GM18499 (cell line): ENCODE results near the gene ZNF200.
"Not testable (repeated sequence)": the region's sequence is repeated elsewhere in the genome, so short reads cannot be mapped to it uniquely, and the experiment has no call there.

Source experiments
- ATAC-seq: cut with Tn5 transposase; IDR thresholded peaks from one replicate; pipeline ENCODE4 v1.9.1; 2021; ENCODE audit warnings: moderate number of reproducible peaks; ENCODE audit not compliant: insufficient read depth, unreplicated experiment

ZNF200 gene

GRCh38 chr16:3182293-3182607 lies 52.7 kb downstream of the ZNF200 start:
- ATAC-seq: not testable (repeated sequence)

DNA sequence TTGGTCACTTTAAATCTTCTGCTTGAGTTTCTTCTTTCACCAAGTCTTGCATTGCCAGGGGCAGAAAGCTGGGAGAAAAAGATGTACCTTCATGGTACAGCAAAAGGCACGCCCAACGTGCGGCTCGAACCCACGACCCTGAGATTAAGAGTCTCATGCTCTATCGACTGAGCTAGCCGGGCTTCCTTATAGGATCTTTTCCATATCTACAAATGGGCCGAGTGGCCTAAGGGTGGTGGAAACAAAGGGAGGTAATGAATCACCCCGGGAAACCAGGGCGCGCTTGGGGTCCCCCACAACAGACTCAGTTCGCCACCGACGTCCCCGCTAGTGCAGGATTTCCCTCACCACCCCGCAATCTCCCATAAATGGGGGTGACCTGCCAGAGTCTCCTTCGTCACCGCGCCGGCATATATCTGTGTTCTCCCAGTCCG lies 54.5 kb downstream of the ZNF200 start:
- ATAC-seq: no peak

DNA sequence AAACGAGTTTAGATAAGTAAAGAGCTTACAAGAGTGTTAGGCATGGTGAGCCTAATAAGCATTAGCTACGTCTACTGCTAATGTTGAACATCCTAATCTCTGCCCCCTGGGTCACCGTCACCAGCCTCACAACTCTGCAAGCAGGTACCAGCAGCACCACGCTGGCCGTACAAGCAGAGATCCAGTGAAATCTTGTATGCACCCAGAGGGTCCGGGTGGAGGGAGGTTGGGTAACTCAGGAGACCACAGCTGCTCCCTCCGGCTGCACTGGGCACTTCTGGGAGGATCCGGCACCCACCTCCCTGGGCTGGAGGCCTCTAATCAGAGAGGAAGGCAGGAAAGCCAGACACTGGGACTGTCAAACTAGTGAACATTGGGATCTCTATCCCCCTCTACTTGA lies 55.3 kb downstream of the ZNF200 start:
- ATAC-seq: no peak

DNA sequence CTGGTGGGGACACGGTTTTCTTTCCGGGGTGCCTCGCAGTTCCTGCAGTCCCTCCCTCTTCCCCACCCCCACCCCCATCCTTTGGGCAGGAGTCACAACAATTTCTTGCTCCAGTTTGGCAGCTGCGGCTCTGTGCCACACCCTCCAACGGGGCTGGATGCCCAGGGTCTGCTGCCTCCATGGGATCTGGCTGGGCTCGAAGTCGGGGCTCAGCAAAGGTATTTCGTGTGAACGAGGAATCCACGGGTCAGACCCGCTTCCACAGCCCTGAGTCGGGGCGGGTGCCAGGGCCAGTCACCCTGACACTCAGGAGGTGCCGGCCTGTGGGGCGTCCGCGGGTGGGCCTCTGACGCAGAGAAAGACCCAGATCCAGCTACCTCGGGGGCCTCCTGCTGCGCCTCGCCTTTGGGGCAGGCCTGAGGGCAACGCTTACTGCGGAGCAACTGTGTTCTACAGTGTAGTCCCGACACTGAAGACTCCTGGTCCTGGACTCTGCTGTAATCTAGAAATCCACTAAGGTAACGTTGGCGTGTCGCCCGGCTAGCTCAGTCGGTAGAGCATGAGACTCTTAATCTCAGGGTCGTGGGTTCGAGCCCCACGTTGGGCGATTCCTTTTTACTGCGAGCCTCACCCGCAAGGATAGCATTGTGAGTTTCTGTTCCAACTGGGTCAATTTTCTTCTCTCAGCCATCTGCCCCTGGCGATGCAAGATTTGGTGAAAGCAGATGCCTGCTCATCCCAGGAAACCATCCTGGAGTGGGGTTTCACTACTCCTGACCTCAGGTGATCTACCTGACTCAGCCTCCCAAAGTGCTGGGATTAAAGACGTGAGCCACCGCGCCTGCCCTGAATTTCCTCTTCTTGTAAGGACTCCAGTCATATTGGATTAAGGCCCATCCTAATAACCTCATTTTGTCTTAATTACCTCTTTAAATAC lies 59.5 kb downstream of the ZNF200 start:
- ATAC-seq: no peak

- no peak for ATAC-seq
Measured at GRCh38 chr16:3174618-3175148, 60.3 kb downstream of the ZNF200 start.

DNA sequence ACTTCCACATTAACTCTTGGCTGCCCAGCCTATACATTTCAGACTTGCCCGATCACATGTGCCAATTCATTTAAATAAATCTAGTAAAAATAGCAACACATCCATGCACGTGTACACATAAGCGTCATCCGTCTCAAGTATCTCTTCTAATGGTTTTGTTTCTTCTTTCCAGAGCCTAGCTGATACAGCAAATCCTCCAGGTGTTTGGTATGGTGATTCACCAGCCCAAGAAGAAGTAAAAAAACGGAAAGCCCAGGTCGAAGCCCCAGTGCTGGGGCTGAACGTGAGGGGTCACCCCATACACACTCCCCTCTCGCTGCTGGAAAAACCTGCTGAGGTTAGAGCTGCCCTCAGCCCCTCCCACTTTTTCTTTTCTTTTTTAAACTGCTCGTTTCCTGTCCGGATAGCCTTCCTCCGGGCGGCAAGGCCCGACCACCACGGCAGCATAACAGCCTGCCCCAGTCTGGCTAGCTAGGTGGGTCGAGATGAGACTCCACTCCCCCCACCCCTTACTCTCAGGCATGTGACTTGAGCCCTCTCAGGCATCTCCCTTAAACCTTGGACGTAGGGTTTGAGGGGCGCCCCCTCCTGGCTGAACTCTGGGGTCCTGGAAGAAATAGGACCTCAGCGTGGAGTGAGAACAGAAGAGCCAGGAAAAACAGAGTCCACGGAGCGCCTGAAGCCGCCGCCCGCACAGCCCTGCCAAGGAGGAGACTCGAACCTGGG lies 60.9 kb downstream of the ZNF200 start:
- ATAC-seq: no peak
